ENCODE data around the gene GTPBP10. TPM values are rescaled to one million over a fixed set of nuclear protein-coding genes. Genes with fewer than 3 reads are reported as not detected.

The GTPBP10 gene
- 22.1 to 27.3 TPM (median 25.1 TPM) in 5 replicates for total RNA-seq (2022; extraction: Qiagen RNA extraction; ENCODE audit: low read depth)

GRCh38 chr7:90346336-90347125 lies at the start of gene GTPBP10:
Gene GTPBP10, plus strand, starts transcription at chr7:90346716. Its CDS starts 26 bp downstream, at chr7:90346742.

GRCh38 chr7:90320801-90321494 lies 25.6 kb upstream of the GTPBP10 start, which contains the start of gene FAM237B:
Gene FAM237B, minus strand, starts transcription at chr7:90321304. Its CDS starts 1,556 bp downstream, at chr7:90319748.

GRCh38 chr7:90403174-90404113 lies 56.9 kb downstream of the GTPBP10 start, which contains the start of gene CLDN12:
Gene CLDN12, plus strand, starts transcription at chr7:90403461. Its CDS starts 9,216 bp downstream, at chr7:90412677.

Other genes starting within 250 kb of the GTPBP10 start
- 13.4 to 16.3 TPM (median 15.9 TPM) in 5 replicates for gene STEAP1, start 192.2 kb upstream of the GTPBP10 start, total RNA-seq (2022; extraction: Qiagen RNA extraction; ENCODE audit: low read depth)
- gene STEAP2, start 135.0 kb upstream of the GTPBP10 start, total RNA-seq (2022; extraction: Qiagen RNA extraction; ENCODE audit: low read depth), result 3.0 to 4.7 TPM (median 4.2 TPM) in 5 replicates
- gene CFAP69, start 101.5 kb upstream of the GTPBP10 start, total RNA-seq (2022; extraction: Qiagen RNA extraction; ENCODE audit: low read depth), result 1.8 to 3.3 TPM (median 1.9 TPM) in 5 replicates
- not detected in 5 replicates for gene FAM237B, start 25.4 kb upstream of the GTPBP10 start, total RNA-seq (2022; extraction: Qiagen RNA extraction; ENCODE audit: low read depth)
- gene CLDN12, start 56.7 kb downstream of the GTPBP10 start, total RNA-seq (2022; extraction: Qiagen RNA extraction; ENCODE audit: low read depth), result 16.1 to 31.9 TPM (median 26.9 TPM) in 5 replicates
- gene PTTG1IP2, start 122.9 kb downstream of the GTPBP10 start, total RNA-seq (2022; extraction: Qiagen RNA extraction; ENCODE audit: low read depth), result not detected in 5 replicates
- 0.09 to 0.23 TPM (median 0.19 TPM) in 5 replicates for gene CDK14, start 249.6 kb downstream of the GTPBP10 start, total RNA-seq (2022; extraction: Qiagen RNA extraction; ENCODE audit: low read depth)

Measured in A549 treated with GW870086 at 1 μM for 4 hours (cell line).